Stimulated activated naive CD4-positive, alpha-beta T cell treated with Interleukin-2 at 50 U/mL for 16 hours (primary cell): Measurements from ENCODE around the gene GAL3ST3.

ENCODE experiments used
- DNase-seq: peaks from one replicate; lab custom pipeline; 2025; lab: John Stamatoyannopoulos, UW

GAL3ST3 gene

GRCh38 chr11:66069715-66070603, 21.0 kb upstream of the GAL3ST3 start, which contains the start of gene PACS1:
PACS1 (plus strand) TSS chr11:66070272; CDS start chr11:66070487, 215 bp downstream.
- peak; percentile 70 for DNase-seq

GRCh38 chr11:66068923-66069714, 20.2 kb upstream of the GAL3ST3 start:
- peak; percentile 31 for DNase-seq

- peak; percentile 60 for DNase-seq
Measured at GRCh38 chr11:66068154-66068821, 19.3 kb upstream of the GAL3ST3 start.

GRCh38 chr11:66067640-66068039, 18.7 kb upstream of the GAL3ST3 start:
- no peak for DNase-seq

- DNase-seq, result no peak
Measured at GRCh38 chr11:66066751-66067150, 17.8 kb upstream of the GAL3ST3 start.

GRCh38 chr11:66064571-66064970, 15.6 kb upstream of the GAL3ST3 start:
- DNase-seq, result no peak

- DNase-seq, result no peak
Measured at GRCh38 chr11:66063900-66064299, 14.9 kb upstream of the GAL3ST3 start.

GRCh38 chr11:66062408-66062807, 13.4 kb upstream of the GAL3ST3 start:
- no peak for DNase-seq

- DNase-seq, result no peak
Measured at GRCh38 chr11:66061268-66061667, 12.3 kb upstream of the GAL3ST3 start.

- no peak for DNase-seq
Measured at GRCh38 chr11:66059966-66060680, 11.2 kb upstream of the GAL3ST3 start.

- no peak for DNase-seq
Measured at GRCh38 chr11:66056501-66056900, 7.5 kb upstream of the GAL3ST3 start.

GRCh38 chr11:66055021-66055420, 6.1 kb upstream of the GAL3ST3 start:
- DNase-seq, result no peak

- no peak for DNase-seq
Measured at GRCh38 chr11:66052664-66052982, 3.7 kb upstream of the GAL3ST3 start.

GRCh38 chr11:66051766-66052663, 3.1 kb upstream of the GAL3ST3 start, which contains the start of gene SF3B2:
SF3B2 (plus strand) TSS chr11:66052364; CDS start chr11:66052385, 21 bp downstream.
- DNase-seq, result peak; percentile 97

GRCh38 chr11:66051371-66051765, 2.4 kb upstream of the GAL3ST3 start:
- DNase-seq, result no peak

- no peak for DNase-seq
Measured at GRCh38 chr11:66050581-66051231, 1.7 kb upstream of the GAL3ST3 start.

GRCh38 chr11:66047541-66048365, 1.2 kb downstream of the GAL3ST3 start:
- no peak for DNase-seq

GRCh38 chr11:66046901-66047300, 2.1 kb downstream of the GAL3ST3 start:
- DNase-seq, result no peak

- peak; percentile 81 for DNase-seq
Measured at GRCh38 chr11:66045177-66045639, 3.8 kb downstream of the GAL3ST3 start.
